SH-SY5Y (cell line): ENCODE measurements around the gene ACER3.

ENCODE experiments used
- GATA2 ChIP-seq: IDR thresholded peaks from 2 replicates; pipeline ENCODE4 v1.6.1; 2011; ENCODE audit warnings: mild to moderate bottlenecking, low read depth, low read length
- GATA3 ChIP-seq: IDR thresholded peaks from 2 replicates; pipeline ENCODE4 v1.6.1; 2011; ENCODE audit warnings: low read depth, mild to moderate bottlenecking, low read length, moderate library complexity

DNA sequence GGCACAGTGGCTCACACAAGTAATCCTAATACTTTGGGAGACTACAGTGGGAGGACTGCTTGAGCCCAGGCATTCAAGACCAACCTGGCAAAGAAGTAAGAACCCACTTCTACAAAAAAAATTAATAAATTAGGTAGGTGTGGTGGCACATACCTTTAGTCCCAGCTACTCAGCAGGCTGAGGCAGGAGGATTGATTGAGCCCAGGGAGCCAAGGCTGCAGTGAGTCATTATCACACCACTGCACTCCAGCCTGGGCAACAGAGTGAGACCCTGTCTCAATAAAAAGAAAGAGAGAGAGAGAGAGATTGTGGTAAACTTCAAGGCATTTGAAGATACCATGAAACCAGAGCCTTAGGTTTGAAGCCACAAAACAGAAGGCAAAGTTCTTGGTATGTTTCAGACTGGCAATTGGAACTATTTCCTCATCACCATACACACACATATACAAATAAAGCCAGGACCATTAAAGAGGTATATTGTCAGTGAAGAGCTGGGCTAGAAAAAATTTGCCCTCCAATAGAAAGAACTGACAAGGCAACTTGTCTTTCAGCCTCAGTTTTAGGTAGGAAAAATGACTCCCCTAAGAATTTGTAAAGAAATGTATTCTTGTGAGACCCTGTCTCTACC is 148.9 kb downstream of the ACER3 start:
- no peak for TF ChIP-seq GATA2
- no peak for TF ChIP-seq GATA3
